Stimulated activated CD8-positive, alpha-beta memory T cell treated with anti-CD3 and anti-CD28 coated beads, Interleukin-15, amount 100 ng/mL, for 24 hours (primary cell): ENCODE data around the gene CCDC146.
"Not testable (repeated sequence)": the region's sequence is repeated elsewhere in the genome, so short reads cannot be mapped to it uniquely, and the experiment has no call there.

ENCODE experiments used
- DNase-seq: peaks from one replicate; pipeline ENCODE4 v3.0.0-alpha.2; 2020; ENCODE audit warnings: low read depth

The CCDC146 gene, protein sequence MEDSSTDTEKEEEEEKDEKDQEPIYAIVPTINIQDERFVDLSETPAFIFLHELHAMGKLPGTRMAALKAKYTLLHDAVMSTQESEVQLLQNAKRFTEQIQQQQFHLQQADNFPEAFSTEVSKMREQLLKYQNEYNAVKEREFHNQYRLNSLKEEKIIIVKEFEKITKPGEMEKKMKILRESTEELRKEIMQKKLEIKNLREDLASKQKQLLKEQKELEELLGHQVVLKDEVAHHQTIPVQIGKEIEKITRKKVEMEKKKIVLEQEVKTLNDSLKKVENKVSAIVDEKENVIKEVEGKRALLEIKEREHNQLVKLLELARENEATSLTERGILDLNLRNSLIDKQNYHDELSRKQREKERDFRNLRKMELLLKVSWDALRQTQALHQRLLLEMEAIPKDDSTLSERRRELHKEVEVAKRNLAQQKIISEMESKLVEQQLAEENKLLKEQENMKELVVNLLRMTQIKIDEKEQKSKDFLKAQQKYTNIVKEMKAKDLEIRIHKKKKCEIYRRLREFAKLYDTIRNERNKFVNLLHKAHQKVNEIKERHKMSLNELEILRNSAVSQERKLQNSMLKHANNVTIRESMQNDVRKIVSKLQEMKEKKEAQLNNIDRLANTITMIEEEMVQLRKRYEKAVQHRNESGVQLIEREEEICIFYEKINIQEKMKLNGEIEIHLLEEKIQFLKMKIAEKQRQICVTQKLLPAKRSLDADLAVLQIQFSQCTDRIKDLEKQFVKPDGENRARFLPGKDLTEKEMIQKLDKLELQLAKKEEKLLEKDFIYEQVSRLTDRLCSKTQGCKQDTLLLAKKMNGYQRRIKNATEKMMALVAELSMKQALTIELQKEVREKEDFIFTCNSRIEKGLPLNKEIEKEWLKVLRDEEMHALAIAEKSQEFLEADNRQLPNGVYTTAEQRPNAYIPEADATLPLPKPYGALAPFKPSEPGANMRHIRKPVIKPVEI

DNA sequence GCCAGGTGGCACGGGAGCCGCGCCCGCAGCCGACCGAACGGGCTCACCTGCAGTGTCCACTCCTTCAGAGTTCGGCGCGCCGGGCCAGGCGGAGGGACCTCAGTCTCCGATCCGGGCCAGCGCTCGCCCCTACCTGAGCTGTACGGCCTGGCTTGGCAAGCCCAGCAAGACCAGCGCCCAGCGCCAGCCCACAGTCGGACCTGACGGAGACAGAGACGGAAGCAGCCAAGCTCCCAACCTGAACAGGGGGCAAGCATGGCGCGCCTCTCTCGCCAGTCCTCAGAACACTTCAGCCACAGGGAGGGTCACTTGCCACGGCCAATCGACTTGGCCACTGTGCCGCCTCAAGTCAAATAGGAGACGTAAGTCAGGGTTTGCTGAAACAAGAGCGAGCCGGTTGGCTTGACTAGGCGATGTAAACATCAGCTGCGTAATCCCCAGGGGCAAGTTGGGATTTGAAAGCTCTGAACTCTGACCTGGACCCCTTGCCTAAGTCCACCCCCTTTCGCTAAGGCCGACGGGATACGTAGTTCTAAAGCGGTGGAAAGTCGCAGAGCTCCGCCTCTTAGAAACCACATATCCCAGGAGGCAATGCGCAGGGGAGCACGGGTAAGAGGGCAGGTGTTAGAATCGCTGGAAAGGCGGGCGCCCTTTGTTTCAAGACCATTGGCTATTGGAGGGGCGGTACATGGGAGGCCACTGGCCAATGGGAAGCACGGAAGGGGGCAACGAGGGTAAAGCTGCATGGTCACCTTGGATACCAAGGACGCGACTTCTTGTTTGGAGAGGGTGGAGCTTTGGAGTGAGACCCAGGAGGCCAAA is at the start of gene CCDC146:
TSS of gene CCDC146 (plus strand) at position 756 of the 822 bp plus-strand sequence. CDS start 45,054 bp downstream, outside the sequence.
- peak; percentile 73 for DNase-seq

DNA sequence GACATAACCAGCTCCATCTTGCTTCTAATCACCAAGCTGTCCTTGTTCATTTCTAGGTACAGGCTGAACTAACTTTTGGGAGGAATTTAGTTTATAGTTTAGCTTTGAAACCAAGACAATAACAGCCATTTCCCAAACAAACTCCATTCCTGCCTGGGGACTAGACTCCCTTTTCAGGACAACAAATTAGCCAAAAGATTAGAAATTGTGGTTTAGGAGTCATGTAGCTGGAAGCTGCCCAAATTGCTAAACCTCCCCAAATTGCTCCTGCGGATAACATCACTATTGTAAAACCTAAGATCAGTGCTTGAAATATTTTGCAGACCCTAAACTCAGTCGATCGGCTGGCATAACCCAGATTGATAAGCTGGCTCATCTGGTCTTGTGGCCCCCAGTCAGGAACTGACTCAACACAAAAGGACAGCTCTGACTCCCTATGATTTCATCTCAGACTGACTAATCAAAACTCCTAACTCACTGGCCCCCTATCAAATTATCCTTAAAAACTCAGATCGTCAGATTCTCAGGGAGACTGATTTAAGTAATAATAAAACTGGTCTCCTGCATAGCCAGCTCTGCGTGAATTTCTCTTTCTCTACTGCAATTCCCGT is 47.5 kb upstream of the CCDC146 start:
- DNase-seq, result not testable (repeated sequence)

DNA sequence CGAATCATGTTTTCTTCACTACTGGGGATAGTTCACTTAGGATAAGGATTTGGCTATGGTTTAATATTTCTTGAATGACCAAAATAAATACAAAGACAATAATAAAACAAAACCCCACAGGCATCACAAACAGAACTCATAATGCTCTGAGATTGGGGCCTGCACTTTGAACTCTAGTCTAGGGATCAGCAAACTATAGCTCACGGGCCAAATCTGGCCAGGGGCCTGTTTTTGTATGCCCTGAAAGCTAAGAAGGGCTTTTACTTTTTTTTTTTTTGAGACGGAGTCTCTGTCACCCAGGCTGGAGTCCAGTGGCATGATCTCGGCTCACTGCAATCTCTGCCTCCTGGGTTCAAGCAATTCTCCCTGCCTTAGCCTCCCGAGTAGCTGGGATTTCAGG is 45.4 kb upstream of the CCDC146 start:
- DNase-seq, result not testable (repeated sequence)

DNA sequence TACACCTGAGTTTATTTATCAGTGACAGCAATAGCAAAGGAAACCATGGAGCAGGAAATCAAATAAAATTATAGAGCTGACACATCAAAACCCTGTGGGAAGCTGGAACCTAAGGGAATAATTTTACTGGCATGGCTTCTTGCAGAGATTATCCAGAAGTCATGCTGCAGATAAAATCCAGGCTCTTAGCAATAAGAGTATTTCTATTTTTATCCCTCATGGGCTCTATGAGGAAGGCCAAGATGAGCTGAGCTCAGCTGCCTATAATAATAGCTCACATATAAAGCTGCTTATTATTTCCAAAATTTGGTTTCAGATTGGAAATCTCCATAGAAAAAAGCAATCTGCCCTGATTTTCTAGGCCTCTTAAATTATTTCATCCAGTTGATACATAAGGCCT is 43.3 kb upstream of the CCDC146 start:
- DNase-seq, result not testable (repeated sequence)

- DNase-seq, result not testable (repeated sequence)
Observed at GRCh38 chr7:77079624-77080023, 42.8 kb upstream of the CCDC146 start.

DNA sequence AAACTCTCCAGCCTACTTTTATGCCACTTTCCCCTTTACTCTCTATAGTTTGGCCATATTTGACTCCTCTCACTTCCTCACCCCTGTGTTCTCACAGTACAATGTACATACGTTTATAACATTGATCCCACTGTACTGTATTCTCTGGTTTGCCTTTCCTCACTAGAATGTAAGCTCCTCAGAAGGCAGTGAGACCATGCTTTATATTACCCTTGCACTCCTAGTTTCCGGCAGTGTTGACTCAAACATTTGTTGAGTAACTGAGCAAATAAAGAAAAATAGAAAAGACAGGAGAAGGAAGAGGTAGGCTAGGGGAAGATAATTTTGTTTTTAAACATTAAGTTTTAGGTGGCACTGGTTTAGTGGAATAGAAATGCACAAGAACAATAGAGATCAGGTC is 42.2 kb upstream of the CCDC146 start:
- not testable (repeated sequence) for DNase-seq

DNA sequence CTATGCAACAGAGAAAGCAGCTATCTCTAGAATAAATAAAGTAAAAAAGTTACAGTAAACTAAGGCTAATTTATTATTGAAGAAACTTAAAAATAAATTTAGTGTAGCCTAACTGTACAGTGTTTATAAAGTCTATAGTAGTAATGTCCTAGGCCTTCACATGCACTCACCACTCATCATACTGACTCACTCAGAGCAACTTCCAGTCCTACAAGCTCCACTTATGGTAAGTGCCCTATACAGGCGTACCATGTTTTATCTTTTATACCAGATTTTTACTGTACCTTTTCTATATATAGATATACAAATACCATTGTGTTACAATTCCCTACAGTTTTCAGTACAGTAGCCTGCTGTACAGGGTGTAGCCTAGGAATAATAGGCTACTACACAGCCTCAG is 40.2 kb upstream of the CCDC146 start:
- not testable (repeated sequence) for DNase-seq

DNA sequence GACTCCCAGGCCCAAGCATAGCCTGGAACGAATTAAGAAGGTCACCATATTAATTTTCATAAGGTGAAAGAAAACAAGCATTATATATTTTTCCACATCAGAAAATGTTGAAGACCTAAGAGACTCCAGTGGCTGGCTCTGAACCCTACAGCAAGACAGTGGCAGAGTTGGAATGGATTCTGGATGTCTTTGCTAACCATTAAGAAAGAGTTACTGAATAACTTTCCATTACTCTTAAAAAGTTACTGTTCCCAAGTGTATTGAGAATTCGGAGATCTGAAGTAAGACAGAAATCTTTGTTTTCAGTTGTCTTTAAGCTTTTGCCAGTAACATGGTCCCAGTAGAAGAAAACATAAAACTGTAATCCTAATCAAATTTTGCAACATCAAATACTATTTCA is 30.1 kb upstream of the CCDC146 start:
- DNase-seq, result not testable (repeated sequence)

DNA sequence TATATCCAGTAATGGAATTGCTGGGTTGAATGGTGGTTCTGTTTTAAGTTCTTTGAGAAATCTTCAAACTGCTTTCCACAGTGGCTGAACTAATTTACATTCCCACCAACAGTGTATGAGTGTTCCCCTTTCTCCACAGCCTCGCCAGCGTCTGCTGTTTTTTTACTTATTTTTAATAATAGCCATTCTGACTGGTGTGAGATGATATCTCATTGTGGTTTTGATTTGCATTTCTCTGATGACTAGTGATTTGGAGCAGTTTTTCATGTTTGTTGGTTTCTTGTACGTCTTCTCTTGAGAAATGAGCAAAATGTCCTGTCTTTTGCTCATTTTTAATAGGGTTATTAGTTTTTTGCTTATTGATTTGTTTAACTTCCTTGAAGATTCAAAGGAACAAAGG is 21.9 kb upstream of the CCDC146 start:
- DNase-seq, result not testable (repeated sequence)

GRCh38 chr7:77101187-77101586 is 21.2 kb upstream of the CCDC146 start:
- not testable (repeated sequence) for DNase-seq

DNA sequence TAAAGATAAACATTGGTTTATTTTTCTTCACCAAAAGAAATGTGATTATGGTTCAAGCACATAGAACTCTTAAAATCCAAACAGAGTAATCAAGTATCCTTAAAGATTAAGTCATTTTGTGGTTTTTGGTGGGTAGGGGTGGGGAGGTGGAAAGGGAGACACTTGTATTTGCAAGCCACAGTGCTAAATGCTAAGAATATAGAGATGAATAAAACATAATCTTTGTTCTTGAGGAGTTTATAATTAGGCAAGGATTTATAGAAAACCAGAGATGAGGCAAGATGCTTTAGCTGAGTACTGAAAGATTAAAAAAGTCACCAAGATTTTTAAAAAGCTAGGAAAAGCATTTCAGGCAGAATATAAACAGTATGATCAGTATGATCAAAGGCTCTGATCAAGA is 19.7 kb upstream of the CCDC146 start:
- not testable (repeated sequence) for DNase-seq

- not testable (repeated sequence) for DNase-seq
Observed at GRCh38 chr7:77105904-77106303, 16.5 kb upstream of the CCDC146 start.

- DNase-seq, result not testable (repeated sequence)
Observed at GRCh38 chr7:77107659-77108058, 14.8 kb upstream of the CCDC146 start.

- not testable (repeated sequence) for DNase-seq
Observed at GRCh38 chr7:77108362-77108761, 14.1 kb upstream of the CCDC146 start.

GRCh38 chr7:77112719-77113306 is 9.6 kb upstream of the CCDC146 start:
- DNase-seq, result not testable (repeated sequence)

GRCh38 chr7:77125486-77125885 is 3.1 kb downstream of the CCDC146 start:
- DNase-seq, result not testable (repeated sequence)

- DNase-seq, result not testable (repeated sequence)
Observed at GRCh38 chr7:77127009-77127408, 4.6 kb downstream of the CCDC146 start.

GRCh38 chr7:77128582-77129410 is 6.4 kb downstream of the CCDC146 start:
- not testable (repeated sequence) for DNase-seq

- DNase-seq, result not testable (repeated sequence)
Observed at GRCh38 chr7:77131781-77132180, 9.4 kb downstream of the CCDC146 start.

DNA sequence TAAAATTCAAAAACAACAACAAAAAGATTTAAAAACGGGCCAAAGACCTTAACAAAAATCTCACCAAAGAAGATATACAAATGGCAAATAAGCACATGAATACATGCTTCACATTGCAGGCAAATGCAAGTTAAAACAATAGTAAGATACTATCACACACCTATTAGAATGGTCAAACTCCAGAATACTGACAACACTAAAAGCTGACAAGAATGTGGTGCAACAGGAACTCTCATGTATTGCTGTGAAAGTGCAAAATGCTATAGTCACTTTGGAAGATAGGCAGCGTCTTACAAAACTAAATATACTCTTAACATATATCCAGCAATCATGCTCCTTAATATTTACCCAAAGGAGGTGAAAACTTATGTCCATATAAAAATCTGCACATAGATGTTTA is 16.3 kb downstream of the CCDC146 start:
- DNase-seq, result not testable (repeated sequence)
